Stimulated activated CD8-positive, alpha-beta memory T cell treated with anti-CD3 and anti-CD28 coated beads, Interleukin-15, amount 100 ng/mL, for 1 hour (primary cell): ENCODE results near the gene MUC13.

Source experiments
- DNase-seq: peaks from one replicate; pipeline ENCODE4 v3.0.0-alpha.2; 2020; ENCODE audit warnings: low read depth

The MUC13 gene

GRCh38 chr3:124876401-124876878 lies 58.1 kb downstream of the MUC13 start:
- DNase-seq = no peak

DNA sequence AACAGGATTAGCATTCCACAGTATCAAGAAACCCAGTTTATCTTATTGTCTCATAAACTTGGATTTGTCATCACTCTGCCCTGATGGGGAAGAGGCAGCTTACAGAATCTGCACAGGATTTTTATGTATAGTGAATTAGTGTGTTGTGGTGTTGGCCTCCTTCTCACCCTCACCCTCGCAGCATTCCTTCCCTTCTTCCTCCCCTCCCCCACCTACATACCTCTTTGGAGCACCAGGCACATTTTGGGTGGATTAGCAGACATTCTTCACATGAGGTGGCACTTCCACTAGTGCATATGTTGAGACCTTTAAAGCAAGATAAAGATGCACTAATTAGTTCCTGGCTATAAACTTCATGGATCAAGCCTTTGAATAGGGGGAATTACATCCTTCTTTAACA lies 61.3 kb downstream of the MUC13 start:
- no peak for DNase-seq

DNA sequence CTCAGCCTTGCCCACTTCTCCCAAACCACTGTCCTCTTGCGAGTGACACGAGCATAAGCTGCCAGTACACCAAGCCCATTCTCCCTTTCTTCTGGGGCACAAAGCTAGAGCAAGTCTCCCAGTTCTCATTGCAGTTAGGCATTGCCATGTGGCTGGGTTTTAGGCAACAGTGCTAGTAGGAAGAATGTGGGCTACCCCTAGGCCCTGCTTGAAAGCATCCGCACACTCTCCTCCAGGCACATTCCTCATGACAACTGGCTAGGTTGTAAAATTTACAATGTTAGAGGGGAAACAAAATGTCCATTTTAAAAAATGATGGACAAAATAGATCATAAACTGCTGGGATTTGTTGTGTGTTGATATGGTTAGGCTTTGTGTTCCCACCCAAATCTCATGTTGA lies 67.0 kb downstream of the MUC13 start:
- no peak for DNase-seq

- DNase-seq = no peak
Measured at GRCh38 chr3:124862006-124862405, 72.5 kb downstream of the MUC13 start.

GRCh38 chr3:124861041-124861440 lies 73.5 kb downstream of the MUC13 start:
- no peak for DNase-seq

- DNase-seq = no peak
Measured at GRCh38 chr3:124860599-124860998, 74.0 kb downstream of the MUC13 start.

DNA sequence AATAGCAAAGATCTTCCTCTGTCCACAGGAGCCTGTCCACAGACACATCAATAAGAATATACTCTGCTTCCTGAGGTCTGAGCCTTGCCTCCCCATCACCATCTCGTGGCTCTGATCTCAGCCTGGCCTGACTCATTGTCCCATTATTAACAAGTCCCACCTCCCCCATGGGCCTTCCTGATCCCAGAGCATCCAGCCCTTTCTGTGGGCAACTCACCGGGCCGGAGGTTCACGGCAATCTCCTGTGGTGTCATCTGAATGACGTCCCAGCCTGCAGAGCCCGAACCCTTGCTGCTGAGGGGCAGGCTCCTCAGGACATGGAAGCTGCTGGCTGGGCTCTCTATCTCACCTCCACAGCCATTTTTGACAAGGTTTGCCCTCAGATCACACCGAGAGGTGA lies 75.5 kb downstream of the MUC13 start:
- no peak for DNase-seq

DNA sequence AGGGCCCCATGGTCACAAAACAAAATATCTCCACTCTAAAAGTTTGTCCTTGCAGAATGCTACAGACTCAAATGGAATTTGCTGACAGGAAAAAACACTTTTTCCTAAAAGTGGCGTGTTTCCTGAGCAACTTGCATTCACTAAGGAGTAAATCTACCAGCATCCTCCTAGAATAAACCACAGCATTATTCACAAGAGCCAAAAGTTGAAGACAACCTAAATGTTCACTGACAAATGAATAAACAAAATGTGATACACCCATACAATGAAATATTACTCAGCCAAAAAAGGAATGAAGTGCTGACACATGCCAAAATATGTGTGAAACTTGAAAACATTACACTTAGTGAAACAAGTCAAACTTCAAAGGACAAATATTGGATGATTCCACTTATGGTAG lies 76.3 kb downstream of the MUC13 start:
- no peak for DNase-seq

- no peak for DNase-seq
Measured at GRCh38 chr3:124856677-124857076, 77.9 kb downstream of the MUC13 start.
